Dermis blood vessel endothelial cell (primary cell): ENCODE results near the gene STON2. TPM values are rescaled to one million over a fixed set of nuclear protein-coding genes. Genes with fewer than 3 reads are reported as not detected.

Source experiments
- DNase-seq: peaks from one replicate; pipeline ENCODE4 v3.0.0; 2010
- total RNA-seq: library from RNA; depleted of rRNA; stranded (reverse); fragments of >200 nt; gene quantifications from 2 replicates; pipeline ENCODE4 v1.2.3, GENCODE V29; 2014

The STON2 gene
- total RNA-seq, 1 donor from 2014 or later: 100 TPM

GRCh38 chr14:81295958-81296923, 103.9 kb downstream of the STON2 start:
- DNase-seq: no peak

GRCh38 chr14:81289516-81289915, 110.6 kb downstream of the STON2 start:
- DNase-seq: no peak

GRCh38 chr14:81286574-81287370, 113.4 kb downstream of the STON2 start:
- no peak for DNase-seq

GRCh38 chr14:81285245-81285644, 114.9 kb downstream of the STON2 start:
- DNase-seq: no peak

GRCh38 chr14:81281332-81281731, 118.8 kb downstream of the STON2 start:
- no peak for DNase-seq

- no peak for DNase-seq
Measured at GRCh38 chr14:81280136-81280791, 119.9 kb downstream of the STON2 start.

- DNase-seq: no peak
Measured at GRCh38 chr14:81277096-81277495, 123.0 kb downstream of the STON2 start.

- no peak for DNase-seq
Measured at GRCh38 chr14:81276073-81277069, 123.8 kb downstream of the STON2 start.

GRCh38 chr14:81275305-81276072, 124.6 kb downstream of the STON2 start:
- DNase-seq: no peak

GRCh38 chr14:81273961-81274575, 126.1 kb downstream of the STON2 start:
- no peak for DNase-seq

GRCh38 chr14:81273521-81273920, 126.6 kb downstream of the STON2 start:
- DNase-seq: no peak

- DNase-seq: no peak
Measured at GRCh38 chr14:81272317-81272716, 127.8 kb downstream of the STON2 start.

- no peak for DNase-seq
Measured at GRCh38 chr14:81269979-81270375, 130.1 kb downstream of the STON2 start.

GRCh38 chr14:81269100-81269978, 130.8 kb downstream of the STON2 start:
- peak; percentile 76 for DNase-seq

- DNase-seq: peak; percentile 4
Measured at GRCh38 chr14:81268016-81268416, 132.1 kb downstream of the STON2 start.

GRCh38 chr14:81265636-81266169, 134.4 kb downstream of the STON2 start:
- DNase-seq: no peak

GRCh38 chr14:81264671-81265070, 135.5 kb downstream of the STON2 start:
- DNase-seq: no peak

- DNase-seq: no peak
Measured at GRCh38 chr14:81263777-81264410, 136.2 kb downstream of the STON2 start.

GRCh38 chr14:81261176-81261575, 138.9 kb downstream of the STON2 start:
- DNase-seq: no peak
